Measurements from ENCODE around the gene TRMT1. TPM values are rescaled to one million over a fixed set of nuclear protein-coding genes. Genes with fewer than 3 reads are reported as not detected.

The TRMT1 gene
- total and polyA plus RNA-seq, 2 donors (not counting 1 experiment from before 2014, with no cell fraction given) = 91.8 to 281 TPM

DNA sequence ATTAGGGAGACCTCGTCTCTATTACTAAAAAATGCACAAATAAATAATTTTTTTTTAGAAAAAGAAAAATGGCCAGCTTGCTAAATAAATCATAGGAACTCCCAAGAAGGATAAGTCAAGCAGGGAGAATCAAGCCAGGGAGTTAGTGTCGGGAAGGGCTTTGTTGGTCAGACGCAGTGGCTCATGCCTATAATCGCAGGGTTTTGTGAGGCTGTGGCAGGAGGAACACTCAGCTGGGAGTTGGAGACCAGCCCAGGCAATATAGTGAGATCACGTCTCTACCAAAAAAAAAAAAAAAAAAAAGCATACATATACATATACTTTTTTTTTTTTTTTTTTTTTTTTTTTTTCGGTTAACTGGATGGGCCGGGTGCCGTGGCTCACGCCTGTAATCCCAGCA is 10.5 kb upstream of the TRMT1 start:
- ChIA-PET CTCF (interaction anchor here (1.3 to 1.6 kb wide), 3 partner anchors 149 to 462 kb away, joined by 3 to 7 read pairs (median 4); no protein-coding TSS in a partner anchor), POLR2A (interaction anchor here (0.6 kb wide), 1 partner anchor 14 kb away, joined by 7 read pairs; no protein-coding TSS in a partner anchor)
- Mint-ChIP-seq H3K9me3 (ENCODE audit: insufficient read depth) (no peaks in the 10 kb centered on the region), H3K27me3 (no peaks in the 10 kb centered on the region), H3K27ac (no peak overlapping the region), H3K4me3 (no peak overlapping the region), H3K4me1 (peaks cover 14% of the 10 kb centered on the region)
- H2AFZ ChIP-seq (ENCODE audit: insufficient read depth, low read depth, low read length, poor library complexity, severe bottlenecking) = no peak overlapping the region
- H3K9ac ChIP-seq (ENCODE audit: low read length) = no peak overlapping the region
- H3K4me2 ChIP-seq (replicated peaks; ENCODE audit: low read depth, low read length, poor library complexity, severe bottlenecking) = no peak overlapping the region
- intact Hi-C loops (cut with micrococcal nuclease) = no loop called here
- H4K20me1 ChIP-seq (ENCODE audit: control insufficient read depth, insufficient read depth, low read length, poor library complexity, severe bottlenecking) = peaks cover 16% of the 10 kb centered on the region
- peaks cover 0 to 4% (median 0%) of the 10 kb centered on the region in 3 donors for H3K9me3 ChIP-seq (ENCODE audit: control extremely low read depth in 1 of 3, control insufficient read depth in 2 of 3, insufficient read depth in 1 of 3, low read length in 2 of 3)
- ATAC-seq (ENCODE audit: low read depth) = no peak
- H3K79me2 ChIP-seq (ENCODE audit: control insufficient read depth, insufficient read depth, low read length) = peaks cover 85% of the 10 kb centered on the region
- H3K4me3 ChIP-seq (ENCODE audit: control extremely low read depth in 1 of 5, extremely low read depth in 1 of 5, insufficient read depth in 1 of 5, low read depth in 2 of 5, low read length in 4 of 5) = no peak overlapping the region
- no peaks in the 10 kb centered on the region for H3K27me3 ChIP-seq (replicated peaks in 1 of 4; ENCODE audit: control extremely low read depth in 1 of 4, control insufficient read depth in 3 of 4, insufficient read depth in 4 of 4, low read length in 3 of 4)
- H3K27ac ChIP-seq (ENCODE audit: low read length in 2 of 2) = no peak overlapping the region
- H3K36me3 ChIP-seq (replicated peaks in 1 of 2; ENCODE audit: control extremely low read depth in 1 of 2, control insufficient read depth in 1 of 2, extremely low read depth in 1 of 2, insufficient read depth in 2 of 2, low read length in 1 of 2) = no peaks in the 10 kb centered on the region
- DNase-seq = no peak
- H3K4me1 ChIP-seq (ENCODE audit: control insufficient read depth in 2 of 2, insufficient read depth in 2 of 2, low read length in 2 of 2) = peaks cover 0 to under 1% of the 10 kb centered on the region in 2 donors
- 100% methylated on average over 1 of the region's 9 CpGs for WGBS (ENCODE audit: insufficient coverage)
- TF ChIP-seq CTCF (IDR thresholded peaks at IDR 0.05) = no peak
- no peak for TF ChIP-seq EZH2 (IDR thresholded peaks at IDR 0.05; ENCODE audit: borderline replicate concordance, insufficient read depth, low read depth, low read length, poor library complexity, severe bottlenecking)

DNA sequence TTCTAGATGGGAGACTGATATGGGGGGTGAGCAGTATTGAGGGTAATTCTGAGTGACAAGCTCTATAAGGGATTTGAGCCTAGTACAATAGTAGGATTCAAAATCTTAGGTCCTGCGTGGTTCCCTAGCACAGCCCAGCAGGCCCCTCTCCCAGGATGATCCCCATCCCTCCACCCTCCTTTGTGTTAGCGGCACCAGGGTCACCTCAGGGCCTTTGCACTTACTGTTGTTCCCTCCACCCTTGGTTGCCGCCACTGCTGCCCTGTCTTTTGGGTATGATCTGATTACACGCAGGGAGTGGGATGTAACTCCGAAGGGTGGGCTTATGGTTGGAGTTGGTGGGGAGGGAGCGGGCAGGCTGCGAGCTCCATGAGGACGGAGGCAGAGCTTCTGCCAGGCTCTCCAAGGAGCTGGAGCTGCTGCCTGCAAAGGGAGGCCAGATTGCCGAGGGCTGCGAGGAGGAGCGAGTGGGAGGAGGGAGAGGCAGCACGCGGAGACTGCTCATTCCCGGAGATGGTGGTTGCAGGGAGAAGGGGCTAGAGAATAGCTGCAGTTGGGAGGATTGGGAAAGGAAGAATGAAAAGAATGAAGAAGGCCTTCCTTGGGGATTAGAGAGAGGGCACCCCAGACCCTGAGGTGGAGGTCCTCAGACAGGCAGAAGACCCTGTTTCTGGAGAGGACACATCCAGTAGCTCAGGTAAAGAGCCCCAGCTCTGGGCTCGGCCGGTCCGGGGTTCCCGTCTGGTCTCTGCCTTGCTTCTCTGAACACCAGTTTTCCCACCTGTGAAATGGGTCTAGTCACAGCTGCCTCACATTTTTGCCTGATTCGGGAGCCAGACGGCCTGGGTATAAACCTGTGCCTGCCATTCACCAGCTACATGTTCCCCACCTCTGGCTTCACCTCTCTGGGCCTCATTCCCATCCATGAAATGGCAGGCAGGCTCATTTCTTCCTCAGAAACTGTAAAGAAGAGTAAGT is 6.7 kb upstream of the TRMT1 start:
- H3K4me1 Mint-ChIP-seq = peaks cover 40% of the 10 kb centered on the region

More for the DNA sequence above, 6.7 kb upstream of the TRMT1 start:
- H3K9me3 ChIP-seq (ENCODE audit: control extremely low read depth in 1 of 3, control insufficient read depth in 2 of 3, insufficient read depth in 1 of 3, low read length in 2 of 3) = peaks cover 0 to 4% (median 0%) of the 10 kb centered on the region in 3 donors
- H3K79me2 ChIP-seq (ENCODE audit: control insufficient read depth, insufficient read depth, low read length) = peaks cover 85% of the 10 kb centered on the region
- ChIA-PET CTCF (interaction anchor here (1.6 kb wide), 1 partner anchor 19 kb away, joined by 3 read pairs; no protein-coding TSS in a partner anchor), POLR2A (no interaction called here)
- H3K27me3 ChIP-seq (replicated peaks in 1 of 4; ENCODE audit: control extremely low read depth in 1 of 4, control insufficient read depth in 3 of 4, insufficient read depth in 4 of 4, low read length in 3 of 4) = no peaks in the 10 kb centered on the region
- Mint-ChIP-seq H3K27me3 (no peaks in the 10 kb centered on the region), H3K27ac (no peak overlapping the region), H3K9me3 (ENCODE audit: insufficient read depth) (no peaks in the 10 kb centered on the region), H3K4me3 (no peak overlapping the region)
- intact Hi-C loops (cut with micrococcal nuclease) = no loop called here
- no peak overlapping the region for H2AFZ ChIP-seq (ENCODE audit: insufficient read depth, low read depth, low read length, poor library complexity, severe bottlenecking)
- H4K20me1 ChIP-seq (ENCODE audit: control insufficient read depth, insufficient read depth, low read length, poor library complexity, severe bottlenecking) = peaks cover 25% of the 10 kb centered on the region
- 93% methylated on average over 17 of the region's 20 CpGs for WGBS (ENCODE audit: insufficient coverage)
- no peak for ATAC-seq (ENCODE audit: low read depth)
- H3K4me1 ChIP-seq (ENCODE audit: control insufficient read depth in 2 of 2, insufficient read depth in 2 of 2, low read length in 2 of 2) = peaks cover 8 to 23% of the 10 kb centered on the region in 2 donors
- no peak overlapping the region for H3K4me3 ChIP-seq (ENCODE audit: control extremely low read depth in 1 of 5, extremely low read depth in 1 of 5, insufficient read depth in 1 of 5, low read depth in 2 of 5, low read length in 4 of 5)
- DNase-seq = no peak
- no peaks in the 10 kb centered on the region for H3K36me3 ChIP-seq (replicated peaks in 1 of 2; ENCODE audit: control extremely low read depth in 1 of 2, control insufficient read depth in 1 of 2, extremely low read depth in 1 of 2, insufficient read depth in 2 of 2, low read length in 1 of 2)
- no peak overlapping the region for H3K27ac ChIP-seq (ENCODE audit: low read length in 2 of 2)
- H3K4me2 ChIP-seq (replicated peaks; ENCODE audit: low read depth, low read length, poor library complexity, severe bottlenecking) = no peak overlapping the region
- TF ChIP-seq CTCF (IDR thresholded peaks at IDR 0.05) = no peak
- TF ChIP-seq EZH2 (IDR thresholded peaks at IDR 0.05; ENCODE audit: borderline replicate concordance, insufficient read depth, low read depth, low read length, poor library complexity, severe bottlenecking) = no peak
- H3K9ac ChIP-seq (ENCODE audit: low read length) = no peak overlapping the region

Data from B cell (primary cell).